HEK293 (cell line): ENCODE data around the gene TRAF1.

Experiments
- GLIS2 ChIP-seq: fragments of 450-650 bp; formaldehyde crosslinking; IDR thresholded peaks from 2 replicates; pipeline ENCODE4 v1.5.1; 2016; ENCODE audit warnings: missing biosample characterization, missing genetic modification characterization
- KLF10 ChIP-seq: fragments of 450-650 bp; IDR thresholded peaks from 2 replicates; pipeline ENCODE4 v1.5.1; 2018; ENCODE audit warnings: missing biosample characterization, mild to moderate bottlenecking, missing genetic modification characterization
- REPIN1 ChIP-seq: fragments of 450-650 bp; formaldehyde crosslinking; IDR thresholded peaks from 2 replicates; pipeline ENCODE4 v1.5.1; 2017; ENCODE audit warnings: missing biosample characterization, missing genetic modification characterization, low read depth
- YY1 ChIP-seq: fragments of 450-650 bp; formaldehyde crosslinking; IDR thresholded peaks from 2 replicates; pipeline ENCODE4 v1.5.1; 2018; ENCODE audit warnings: missing biosample characterization, missing genetic modification characterization
- YY2 ChIP-seq: fragments of 450-650 bp; formaldehyde crosslinking; IDR thresholded peaks from 2 replicates; pipeline ENCODE4 v1.5.1; 2016; ENCODE audit warnings: missing biosample characterization, missing genetic modification characterization
- ZNF169 ChIP-seq: fragments of 450-650 bp; formaldehyde crosslinking; IDR thresholded peaks from 2 replicates; pipeline ENCODE4 v1.5.1; 2016; ENCODE audit warnings: missing biosample characterization, missing genetic modification characterization
- ZNF184 ChIP-seq: fragments of 450-650 bp; IDR thresholded peaks from 2 replicates; pipeline ENCODE4 v1.5.1; 2018; ENCODE audit warnings: missing biosample characterization, mild to moderate bottlenecking, missing genetic modification characterization
- ZNF561 ChIP-seq: fragments of 450-650 bp; IDR thresholded peaks from 2 replicates; pipeline ENCODE4 v1.5.1; 2018; ENCODE audit warnings: missing biosample characterization, missing genetic modification characterization, borderline replicate concordance
- ZNF596 ChIP-seq: fragments of 450-650 bp; IDR thresholded peaks from 2 replicates; pipeline ENCODE4 v1.5.0; 2018; ENCODE audit warnings: missing biosample characterization, mild to moderate bottlenecking, missing genetic modification characterization, moderate library complexity
- TF ChIP-seq, protein P1 (sequence below): fragments of 450-650 bp; formaldehyde crosslinking; conservative IDR thresholded peaks from 2 replicates; pipeline ENCODE4 v1.5.1; 2016; ENCODE audit warnings: low read depth, missing biosample characterization, missing genetic modification characterization
- TF ChIP-seq, protein P2 (sequence below): fragments of 450-650 bp; formaldehyde crosslinking; IDR thresholded peaks from 2 replicates; pipeline ENCODE4 v1.5.1; 2016; ENCODE audit warnings: missing biosample characterization, missing genetic modification characterization
- TF ChIP-seq, protein P3 (sequence below): fragments of 450-650 bp; formaldehyde crosslinking; IDR thresholded peaks from 2 replicates; pipeline ENCODE4 v1.5.1; 2017; ENCODE audit warnings: missing biosample characterization, missing genetic modification characterization
- TF ChIP-seq, protein P4 (sequence below): fragments of 450-650 bp; IDR thresholded peaks from 2 replicates; pipeline ENCODE4 v1.5.1; 2018; ENCODE audit warnings: missing biosample characterization, mild to moderate bottlenecking, missing genetic modification characterization
- TF ChIP-seq, protein P5 (sequence below): fragments of 450-650 bp; formaldehyde crosslinking; IDR thresholded peaks from 2 replicates; pipeline ENCODE4 v1.5.1; 2016; ENCODE audit warnings: missing biosample characterization, missing genetic modification characterization

- TF ChIP-seq ZNF561 (tag by site-specific recombination) (no peak), GLIS2 (tag by site-specific recombination) (no peak), ZNF184 (no peak), YY1 (tag by site-specific recombination) (no peak), ZNF169 (tag by site-specific recombination) (no peak), KLF10 (tag by site-specific recombination) (no peak), REPIN1 (tag by site-specific recombination) (no peak), ZNF596 (tag by site-specific recombination) (no peak), YY2 (tag by site-specific recombination) (no peak)
- TF ChIP-seq, protein P1, sequence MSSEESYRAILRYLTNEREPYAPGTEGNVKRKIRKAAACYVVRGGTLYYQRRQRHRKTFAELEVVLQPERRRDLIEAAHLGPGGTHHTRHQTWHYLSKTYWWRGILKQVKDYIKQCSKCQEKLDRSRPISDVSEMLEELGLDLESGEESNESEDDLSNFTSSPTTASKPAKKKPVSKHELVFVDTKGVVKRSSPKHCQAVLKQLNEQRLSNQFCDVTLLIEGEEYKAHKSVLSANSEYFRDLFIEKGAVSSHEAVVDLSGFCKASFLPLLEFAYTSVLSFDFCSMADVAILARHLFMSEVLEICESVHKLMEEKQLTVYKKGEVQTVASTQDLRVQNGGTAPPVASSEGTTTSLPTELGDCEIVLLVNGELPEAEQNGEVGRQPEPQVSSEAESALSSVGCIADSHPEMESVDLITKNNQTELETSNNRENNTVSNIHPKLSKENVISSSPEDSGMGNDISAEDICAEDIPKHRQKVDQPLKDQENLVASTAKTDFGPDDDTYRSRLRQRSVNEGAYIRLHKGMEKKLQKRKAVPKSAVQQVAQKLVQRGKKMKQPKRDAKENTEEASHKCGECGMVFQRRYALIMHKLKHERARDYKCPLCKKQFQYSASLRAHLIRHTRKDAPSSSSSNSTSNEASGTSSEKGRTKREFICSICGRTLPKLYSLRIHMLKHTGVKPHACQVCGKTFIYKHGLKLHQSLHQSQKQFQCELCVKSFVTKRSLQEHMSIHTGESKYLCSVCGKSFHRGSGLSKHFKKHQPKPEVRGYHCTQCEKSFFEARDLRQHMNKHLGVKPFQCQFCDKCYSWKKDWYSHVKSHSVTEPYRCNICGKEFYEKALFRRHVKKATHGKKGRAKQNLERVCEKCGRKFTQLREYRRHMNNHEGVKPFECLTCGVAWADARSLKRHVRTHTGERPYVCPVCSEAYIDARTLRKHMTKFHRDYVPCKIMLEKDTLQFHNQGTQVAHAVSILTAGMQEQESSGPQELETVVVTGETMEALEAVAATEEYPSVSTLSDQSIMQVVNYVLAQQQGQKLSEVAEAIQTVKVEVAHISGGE, result no peak
- TF ChIP-seq, protein P2, sequence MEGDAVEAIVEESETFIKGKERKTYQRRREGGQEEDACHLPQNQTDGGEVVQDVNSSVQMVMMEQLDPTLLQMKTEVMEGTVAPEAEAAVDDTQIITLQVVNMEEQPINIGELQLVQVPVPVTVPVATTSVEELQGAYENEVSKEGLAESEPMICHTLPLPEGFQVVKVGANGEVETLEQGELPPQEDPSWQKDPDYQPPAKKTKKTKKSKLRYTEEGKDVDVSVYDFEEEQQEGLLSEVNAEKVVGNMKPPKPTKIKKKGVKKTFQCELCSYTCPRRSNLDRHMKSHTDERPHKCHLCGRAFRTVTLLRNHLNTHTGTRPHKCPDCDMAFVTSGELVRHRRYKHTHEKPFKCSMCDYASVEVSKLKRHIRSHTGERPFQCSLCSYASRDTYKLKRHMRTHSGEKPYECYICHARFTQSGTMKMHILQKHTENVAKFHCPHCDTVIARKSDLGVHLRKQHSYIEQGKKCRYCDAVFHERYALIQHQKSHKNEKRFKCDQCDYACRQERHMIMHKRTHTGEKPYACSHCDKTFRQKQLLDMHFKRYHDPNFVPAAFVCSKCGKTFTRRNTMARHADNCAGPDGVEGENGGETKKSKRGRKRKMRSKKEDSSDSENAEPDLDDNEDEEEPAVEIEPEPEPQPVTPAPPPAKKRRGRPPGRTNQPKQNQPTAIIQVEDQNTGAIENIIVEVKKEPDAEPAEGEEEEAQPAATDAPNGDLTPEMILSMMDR (tag by site-specific recombination), result no peak
- TF ChIP-seq, protein P3, sequence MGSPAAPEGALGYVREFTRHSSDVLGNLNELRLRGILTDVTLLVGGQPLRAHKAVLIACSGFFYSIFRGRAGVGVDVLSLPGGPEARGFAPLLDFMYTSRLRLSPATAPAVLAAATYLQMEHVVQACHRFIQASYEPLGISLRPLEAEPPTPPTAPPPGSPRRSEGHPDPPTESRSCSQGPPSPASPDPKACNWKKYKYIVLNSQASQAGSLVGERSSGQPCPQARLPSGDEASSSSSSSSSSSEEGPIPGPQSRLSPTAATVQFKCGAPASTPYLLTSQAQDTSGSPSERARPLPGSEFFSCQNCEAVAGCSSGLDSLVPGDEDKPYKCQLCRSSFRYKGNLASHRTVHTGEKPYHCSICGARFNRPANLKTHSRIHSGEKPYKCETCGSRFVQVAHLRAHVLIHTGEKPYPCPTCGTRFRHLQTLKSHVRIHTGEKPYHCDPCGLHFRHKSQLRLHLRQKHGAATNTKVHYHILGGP (tag by site-specific recombination), result no peak
- TF ChIP-seq, protein P4, sequence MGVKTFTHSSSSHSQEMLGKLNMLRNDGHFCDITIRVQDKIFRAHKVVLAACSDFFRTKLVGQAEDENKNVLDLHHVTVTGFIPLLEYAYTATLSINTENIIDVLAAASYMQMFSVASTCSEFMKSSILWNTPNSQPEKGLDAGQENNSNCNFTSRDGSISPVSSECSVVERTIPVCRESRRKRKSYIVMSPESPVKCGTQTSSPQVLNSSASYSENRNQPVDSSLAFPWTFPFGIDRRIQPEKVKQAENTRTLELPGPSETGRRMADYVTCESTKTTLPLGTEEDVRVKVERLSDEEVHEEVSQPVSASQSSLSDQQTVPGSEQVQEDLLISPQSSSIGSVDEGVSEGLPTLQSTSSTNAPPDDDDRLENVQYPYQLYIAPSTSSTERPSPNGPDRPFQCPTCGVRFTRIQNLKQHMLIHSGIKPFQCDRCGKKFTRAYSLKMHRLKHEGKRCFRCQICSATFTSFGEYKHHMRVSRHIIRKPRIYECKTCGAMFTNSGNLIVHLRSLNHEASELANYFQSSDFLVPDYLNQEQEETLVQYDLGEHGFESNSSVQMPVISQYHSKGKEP (tag by site-specific recombination), result no peak
- TF ChIP-seq, protein P5, sequence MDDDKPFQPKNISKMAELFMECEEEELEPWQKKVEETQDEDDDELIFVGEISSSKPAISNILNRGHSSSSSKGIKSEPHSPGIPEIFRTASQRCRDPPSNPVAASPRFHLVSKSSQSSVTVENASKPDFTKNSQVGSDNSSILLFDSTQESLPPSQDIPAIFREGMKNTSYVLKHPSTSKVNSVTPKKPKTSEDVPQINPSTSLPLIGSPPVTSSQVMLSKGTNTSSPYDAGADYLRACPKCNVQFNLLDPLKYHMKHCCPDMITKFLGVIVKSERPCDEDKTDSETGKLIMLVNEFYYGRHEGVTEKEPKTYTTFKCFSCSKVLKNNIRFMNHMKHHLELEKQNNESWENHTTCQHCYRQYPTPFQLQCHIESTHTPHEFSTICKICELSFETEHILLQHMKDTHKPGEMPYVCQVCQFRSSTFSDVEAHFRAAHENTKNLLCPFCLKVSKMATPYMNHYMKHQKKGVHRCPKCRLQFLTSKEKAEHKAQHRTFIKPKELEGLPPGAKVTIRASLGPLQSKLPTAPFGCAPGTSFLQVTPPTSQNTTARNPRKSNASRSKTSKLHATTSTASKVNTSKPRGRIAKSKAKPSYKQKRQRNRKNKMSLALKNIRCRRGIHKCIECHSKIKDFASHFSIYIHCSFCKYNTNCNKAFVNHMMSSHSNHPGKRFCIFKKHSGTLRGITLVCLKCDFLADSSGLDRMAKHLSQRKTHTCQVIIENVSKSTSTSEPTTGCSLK, result no peak
Observed at GRCh38 chr9:120901755-120902568, 24.6 kb downstream of the TRAF1 start.
